Small intestine (tissue), 7 donors: ENCODE results near the gene JARID2. TPM values are rescaled to one million over a fixed set of nuclear protein-coding genes. Genes with fewer than 3 reads are reported as not detected.
"Not testable (repeated sequence)": the region's sequence is repeated elsewhere in the genome, so short reads cannot be mapped to it uniquely, and the experiment has no call there.

Experiments
- DNase-seq, 2 donors: peaks; one replicate each; pipeline versions ENCODE4 v3.0.0 to v3.0.0-alpha.2; 2013
- FAIRE-seq: peaks from 2 replicates; lab custom pipeline; 2012; peaks lifted over from hg19 to GRCh38; lab: Jason Lieb, UNC
- H3K27ac ChIP-seq, 3 donors: one replicate each; pipeline ENCODE4 v1.5.1; 2013; ENCODE audit warnings: low read length in 2 of 3, mild to moderate bottlenecking in 2 of 3, control low read depth in 1 of 3, inconsistent platforms in 1 of 3, low read depth in 1 of 3, moderate library complexity in 1 of 3
- H3K27me3 ChIP-seq, 3 donors: one replicate each; pipeline ENCODE4 v1.6.1; 2013; ENCODE audit warnings: low read length in 3 of 3, inconsistent platforms in 1 of 3; ENCODE audit not compliant: control insufficient read depth in 3 of 3, insufficient read depth in 3 of 3
- H3K36me3 ChIP-seq, 3 donors: one replicate each; pipeline ENCODE4 v1.6.1; 2013; ENCODE audit warnings: low read length in 3 of 3, inconsistent platforms in 1 of 3, low read depth in 1 of 3, mild to moderate bottlenecking in 1 of 3, moderate library complexity in 1 of 3; ENCODE audit not compliant: control insufficient read depth in 3 of 3, insufficient read depth in 2 of 3
- H3K4me1 ChIP-seq, 3 donors: one replicate each; pipeline ENCODE4 v1.6.1; 2013; ENCODE audit warnings: low read length in 2 of 3, inconsistent platforms in 1 of 3, low read depth in 1 of 3, mild to moderate bottlenecking in 1 of 3, moderate library complexity in 1 of 3; ENCODE audit not compliant: control insufficient read depth in 3 of 3, insufficient read depth in 2 of 3
- H3K4me3 ChIP-seq, 3 donors: one replicate each; pipeline ENCODE4 v1.5.1; 2013; ENCODE audit warnings: low read length in 3 of 3, control low read depth in 1 of 3, inconsistent platforms in 1 of 3, low read depth in 1 of 3, mild to moderate bottlenecking in 1 of 3, moderate library complexity in 1 of 3
- H3K9me3 ChIP-seq, 2 donors: one replicate each; pipeline ENCODE4 v1.6.1; 2013; ENCODE audit warnings: low read depth in 1 of 2, low read length in 1 of 2; ENCODE audit not compliant: control insufficient read depth in 2 of 2, insufficient read depth in 1 of 2
- WGBS, 3 donors: extraction: QIAGEN DNeasy Blood & Tissue Kit; methylation state at CpG; one replicate each; pipeline ENCODE4 v1.1.7; 2013; 5-methylcytosine and 5-hydroxymethylcytosine counted together
- polyA plus RNA-seq, 4 donors: library from polyadenylated mRNA; stranded (reverse) in 3 of 4; unstranded in 1 of 4; fragments of 200-250 nt in 3 of 4; fragments of 120-200 nt in 1 of 4; gene quantifications; one replicate each; pipeline versions ENCODE4 v1.2.1 to v1.2.3, GENCODE V29; 2013
- donor health status: healthy with polysubstance abuse.
- donor health status: control.
- donor health status: control.
- donor health status: Bipolar disorder and iron deficiency.
- donor health status: healthy.

JARID2 gene
- polyA plus RNA-seq, 4 donors, result 4.9 to 10.5 (median 6.7) TPM

DNA sequence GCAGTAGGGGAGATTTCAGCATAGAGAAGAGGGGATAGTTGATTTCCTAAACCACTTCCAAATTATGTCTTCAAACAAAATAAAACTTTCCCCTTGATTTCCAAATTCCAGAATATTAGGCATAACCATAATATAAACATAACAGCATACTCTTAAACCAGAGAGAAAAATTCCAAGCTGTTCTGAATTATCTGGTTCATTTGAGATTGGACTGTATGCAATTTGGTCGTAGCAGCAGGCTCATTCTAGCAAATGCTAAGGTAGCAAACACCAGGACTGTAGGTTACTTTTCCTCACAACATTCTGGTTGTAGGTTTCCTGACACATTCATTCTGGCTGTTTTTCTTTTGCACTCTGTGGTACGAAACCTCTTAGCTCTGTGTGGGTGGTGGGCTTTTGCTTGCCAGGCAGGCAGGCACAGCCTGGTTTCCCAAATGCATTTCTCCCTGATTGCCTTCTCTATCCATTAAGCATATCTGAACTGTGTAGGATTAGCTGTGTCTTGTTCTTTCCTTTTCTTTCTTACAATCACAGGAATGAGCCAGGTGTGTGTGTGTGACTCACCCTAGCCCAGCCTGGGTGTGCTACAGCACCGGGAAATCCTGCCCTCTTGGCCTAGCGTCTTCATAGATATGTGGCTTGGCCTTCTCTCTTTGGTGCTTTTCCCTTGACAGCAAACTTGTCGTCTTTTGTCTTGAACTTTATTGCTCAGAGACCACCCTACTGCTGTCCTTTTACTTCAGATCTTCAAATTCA is 77.1 kb downstream of the JARID2 start:
- 22 to 53% (median 33%) methylated on average over 5 of the region's 5 CpGs for WGBS, 3 donors
- Histone ChIP-seq H3K27ac (peak overlapping the region; percentile 65 to 84 (median 80)), H3K4me3 (no peak overlapping the region), H3K27me3 (no peaks in the 10 kb centered on the region), H3K36me3 (no peaks in the 10 kb centered on the region), H3K9me3 (no peaks in the 10 kb centered on the region), H3K4me1 (peaks cover 12 to 38% (median 27%) of the 10 kb centered on the region in 3 donors)
- FAIRE-seq (no peak), DNase-seq (peak; percentile 81 to 90)

DNA sequence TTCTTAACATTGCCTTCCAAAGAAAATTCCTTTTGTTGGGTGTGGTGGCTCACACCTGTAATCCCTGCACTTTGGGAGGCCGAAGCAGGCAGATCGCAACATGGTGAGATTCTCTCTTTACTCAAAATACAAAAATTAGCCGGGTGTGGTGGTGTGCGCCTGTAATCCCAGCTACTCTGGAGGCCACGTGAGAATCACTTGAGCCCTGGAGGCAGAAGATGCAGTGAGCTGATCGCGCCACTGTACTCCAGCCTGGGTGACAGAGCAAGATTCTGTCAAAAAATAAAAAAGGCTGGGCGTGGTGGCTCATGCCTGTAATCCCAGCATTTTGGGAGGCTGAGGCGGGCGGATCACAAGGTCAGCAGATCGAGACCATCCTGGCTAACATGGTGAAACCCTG is 77.7 kb downstream of the JARID2 start:
- not testable (repeated sequence) for FAIRE-seq, DNase-seq, H3K4me3 ChIP-seq, H3K9me3 ChIP-seq, H3K27me3 ChIP-seq, H3K36me3 ChIP-seq
- Histone ChIP-seq H3K4me1 (peaks cover 12 to 41% (median 29%) of the 10 kb centered on the region in 3 donors), H3K27ac (peak overlapping the region; percentile 65 to 84 (median 80))
- 86 to 94% (median 93%) methylated on average over 10 to 11 of the region's 11 CpGs for WGBS, 3 donors

DNA sequence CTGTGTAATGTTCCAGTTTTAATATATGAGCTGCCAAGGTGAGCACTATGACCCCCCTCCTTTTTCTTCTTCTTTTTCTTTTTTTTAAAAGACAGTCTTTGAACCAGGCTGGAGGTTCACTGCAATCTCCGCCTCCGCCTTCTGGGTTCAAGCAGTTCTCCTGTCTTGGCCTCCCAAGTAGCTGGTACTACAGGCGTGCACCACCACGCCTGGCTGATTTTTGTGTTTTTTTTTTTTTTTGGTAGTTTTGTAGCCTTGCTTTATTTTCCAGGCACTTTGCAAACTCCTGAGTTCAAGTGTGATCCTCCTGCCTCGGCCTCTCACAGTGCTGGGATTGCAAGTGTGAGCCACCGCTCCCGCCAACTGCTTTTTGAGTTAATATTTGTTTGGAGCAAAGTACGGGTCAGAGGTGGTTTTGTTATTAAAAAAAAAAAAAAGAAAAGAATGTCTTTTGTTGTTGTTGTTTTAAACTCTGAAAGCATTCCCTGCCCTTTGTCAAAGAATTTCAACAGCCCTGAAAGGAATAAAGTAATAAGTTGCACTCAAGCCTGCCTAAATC is 78.6 kb downstream of the JARID2 start:
- Histone ChIP-seq H3K4me3 (no peak overlapping the region), H3K27me3 (no peaks in the 10 kb centered on the region), H3K9me3 (no peaks in the 10 kb centered on the region), H3K4me1 (peaks cover 12 to 47% (median 37%) of the 10 kb centered on the region in 3 donors), H3K27ac (no peak overlapping the region), H3K36me3 (no peaks in the 10 kb centered on the region)
- 77 to 90% (median 82%) methylated on average over 8 of the region's 8 CpGs for WGBS, 3 donors
- DNase-seq (peak in 1 of 2 donors; percentile 19), FAIRE-seq (no peak)

DNA sequence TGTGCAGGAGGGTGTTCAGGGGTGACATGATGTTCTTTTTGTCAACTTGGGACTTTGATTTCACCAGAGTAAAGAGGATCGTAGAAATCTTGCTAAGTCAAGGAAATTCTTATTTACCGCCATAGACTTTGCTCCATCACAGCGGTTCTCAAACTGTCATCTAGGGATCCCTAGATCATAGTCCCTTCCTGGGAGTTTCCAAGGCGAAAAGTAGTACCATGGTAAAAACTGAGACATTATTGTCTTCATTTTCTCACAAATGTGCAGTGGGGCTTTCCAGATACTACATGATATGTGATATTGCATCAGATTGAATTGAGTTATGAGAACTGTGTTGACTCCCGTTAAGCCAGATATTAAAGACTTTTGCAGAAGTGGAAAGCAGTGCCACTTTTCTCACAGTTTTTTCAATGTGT is 79.7 kb downstream of the JARID2 start:
- Histone ChIP-seq H3K27me3 (no peaks in the 10 kb centered on the region), H3K27ac (no peak overlapping the region), H3K36me3 (no peaks in the 10 kb centered on the region), H3K4me3 (no peak overlapping the region), H3K9me3 (no peaks in the 10 kb centered on the region), H3K4me1 (peaks cover 12 to 47% (median 44%) of the 10 kb centered on the region in 3 donors)
- 43 to 76% (median 58%) methylated on average over 5 of the region's 5 CpGs for WGBS, 3 donors
- DNase-seq (peak; percentile 19 to 51), FAIRE-seq (no peak)

DNA sequence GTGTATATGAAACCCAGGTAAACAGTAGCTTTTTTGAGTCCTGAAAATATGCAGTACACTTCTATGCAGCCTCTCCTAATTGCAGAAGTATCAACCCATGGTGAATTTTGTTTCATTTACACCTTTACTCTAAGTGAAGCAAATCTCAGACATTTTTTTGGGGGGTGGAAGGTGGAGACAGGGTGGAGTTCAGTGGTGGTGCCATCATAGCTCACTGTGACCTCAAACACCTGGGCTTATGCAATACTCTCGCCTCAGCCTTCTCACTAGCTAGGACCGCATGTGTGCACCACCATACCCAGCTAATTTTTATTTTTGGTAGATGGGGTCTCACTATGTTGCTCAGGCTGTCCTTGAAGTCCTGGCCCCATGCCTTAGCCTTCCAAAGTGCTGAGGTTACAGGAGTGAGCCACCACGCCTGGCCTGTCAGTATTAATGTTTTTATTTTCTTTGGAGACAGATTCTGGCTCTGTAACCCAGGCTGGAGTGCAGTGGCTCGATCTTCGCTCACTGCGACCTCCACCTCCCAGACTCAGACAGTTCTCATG is 80.3 kb downstream of the JARID2 start:
- 82 to 87% (median 86%) methylated on average over 6 of the region's 6 CpGs for WGBS, 3 donors
- no peaks in the 10 kb centered on the region for H3K27me3 ChIP-seq
- H3K36me3 ChIP-seq, result no peaks in the 10 kb centered on the region
- no peak overlapping the region for H3K27ac ChIP-seq
- no peaks in the 10 kb centered on the region for H3K9me3 ChIP-seq
- DNase-seq (no peak), FAIRE-seq (no peak)
- no peak overlapping the region for H3K4me3 ChIP-seq
- H3K4me1 ChIP-seq, result peaks cover 12 to 48% (median 47%) of the 10 kb centered on the region in 3 donors

DNA sequence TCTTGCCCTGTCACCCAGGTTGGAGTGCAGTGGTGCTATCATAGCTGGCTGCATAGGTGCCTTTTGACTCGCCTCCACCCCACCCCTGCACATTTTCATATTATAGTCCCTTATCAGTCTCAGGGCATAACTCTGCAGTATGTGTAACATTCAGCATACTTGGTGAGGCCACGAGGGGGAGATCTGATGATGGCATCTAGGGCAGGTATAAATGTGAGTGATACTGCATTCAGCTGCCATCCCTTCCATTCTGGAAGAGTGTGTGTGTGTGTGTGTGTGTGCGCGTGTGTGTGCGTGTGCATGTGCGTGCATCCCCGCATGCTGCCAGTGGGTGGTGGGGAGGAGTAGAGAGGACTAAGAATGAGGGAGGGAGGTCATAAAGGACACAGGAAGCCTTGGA is 81.4 kb downstream of the JARID2 start:
- Histone ChIP-seq H3K4me3 (no peak overlapping the region), H3K4me1 (peaks cover 9 to 47% (median 43%) of the 10 kb centered on the region in 3 donors), H3K9me3 (no peaks in the 10 kb centered on the region), H3K27ac (no peak overlapping the region), H3K27me3 (no peaks in the 10 kb centered on the region), H3K36me3 (no peaks in the 10 kb centered on the region)
- peak; percentile 72 to 74 for DNase-seq
- no peak for FAIRE-seq
- WGBS, 3 donors, result 29 to 58% (median 42%) methylated on average over 7 of the region's 7 CpGs

DNA sequence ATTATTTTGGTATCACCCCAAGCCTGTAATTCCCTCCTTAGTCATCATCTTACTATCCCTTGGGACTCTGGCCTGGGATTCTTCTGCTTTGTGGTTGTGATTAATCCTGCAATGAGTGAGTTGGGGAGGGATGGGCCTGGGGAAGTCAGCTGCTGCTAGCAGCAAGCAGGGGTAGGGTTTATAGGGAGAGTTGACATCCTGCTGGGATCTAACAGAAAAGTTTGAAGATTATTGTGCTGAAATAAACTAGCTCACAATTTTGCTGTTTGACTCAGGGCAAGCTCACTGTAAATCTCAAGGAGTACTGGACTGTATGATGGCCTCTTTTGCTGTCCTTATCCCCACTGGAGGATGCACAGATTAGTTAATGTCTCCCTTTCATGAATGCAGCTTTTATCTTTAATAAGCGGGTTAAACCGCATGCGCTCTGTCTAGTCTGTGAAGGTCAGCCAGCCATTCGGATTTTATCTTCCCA is 83.4 kb downstream of the JARID2 start:
- no peak for FAIRE-seq
- no peak overlapping the region for H3K4me3 ChIP-seq
- H3K27me3 ChIP-seq, result no peaks in the 10 kb centered on the region
- H3K4me1 ChIP-seq, result peaks cover 3 to 38% (median 31%) of the 10 kb centered on the region in 3 donors
- H3K27ac ChIP-seq, result no peak overlapping the region
- 69 to 86% (median 77%) methylated on average over 4 of the region's 4 CpGs for WGBS, 3 donors
- no peak for DNase-seq
- H3K36me3 ChIP-seq, result no peaks in the 10 kb centered on the region
- H3K9me3 ChIP-seq, result no peaks in the 10 kb centered on the region

DNA sequence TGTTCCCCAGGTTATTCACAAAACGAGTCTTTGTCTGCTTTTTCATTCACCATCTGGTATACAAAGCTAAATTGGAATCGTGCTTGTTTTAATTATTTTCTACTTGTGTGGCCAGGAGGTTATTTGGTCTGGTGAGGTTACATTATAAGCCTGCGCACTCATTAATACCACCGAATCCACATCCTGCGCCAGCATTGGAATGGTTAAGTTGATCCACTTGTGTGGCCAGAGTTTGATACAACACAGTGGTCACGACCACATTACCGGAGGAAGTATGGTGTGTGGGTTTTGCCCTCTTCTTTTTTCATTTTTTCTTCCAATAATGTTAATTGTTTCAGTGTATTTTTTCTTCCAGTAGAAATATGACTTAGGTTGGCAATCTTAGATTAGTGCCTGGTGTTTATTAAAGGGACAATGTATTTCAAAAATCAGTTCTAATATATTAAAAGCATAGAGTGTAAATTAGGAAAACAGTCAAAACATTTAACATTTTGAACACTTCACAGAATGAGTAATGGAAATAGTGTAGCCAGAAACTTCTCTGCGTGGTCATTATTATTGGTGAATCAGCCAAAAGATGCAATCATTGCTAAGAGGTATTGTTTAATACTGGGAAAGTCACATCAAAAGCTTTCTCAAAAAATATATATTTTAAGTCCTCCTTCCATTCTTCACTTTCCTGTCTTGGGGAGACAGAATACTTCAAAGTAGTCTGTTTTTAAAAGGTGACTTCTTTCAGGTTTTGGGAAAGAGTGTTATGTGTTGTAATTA is 84.5 kb downstream of the JARID2 start:
- DNase-seq (no peak), FAIRE-seq (no peak)
- Histone ChIP-seq H3K4me3 (peak overlapping the region in 1 of 3 donors; percentile 18), H3K36me3 (no peaks in the 10 kb centered on the region), H3K9me3 (no peaks in the 10 kb centered on the region), H3K27me3 (no peaks in the 10 kb centered on the region), H3K4me1 (peaks cover 3 to 37% (median 30%) of the 10 kb centered on the region in 3 donors), H3K27ac (no peak overlapping the region)
- WGBS, 3 donors, result 59 to 79% (median 60%) methylated on average over 8 of the region's 8 CpGs
